HCT116 (cell line): ENCODE data around the gene MERTK.
"Not testable (repeated sequence)": the region's sequence is repeated elsewhere in the genome, so short reads cannot be mapped to it uniquely, and the experiment has no call there.

ENCODE experiments used
- CTCF ChIP-seq, 3 experiments: fragments of 200-600 bp in 1 of 3; sonication (generic) in 1 of 3; IDR thresholded peaks in 2 of 3; conservative IDR thresholded peaks in 1 of 3; 2 replicates each; pipeline ENCODE4 v1.5.1; 2012 to 2017; ENCODE audit warnings: low read depth in 2 of 3, low read length in 2 of 3, antibody characterized with exemption in 1 of 3, borderline replicate concordance in 1 of 3, control low read depth in 1 of 3, mild to moderate bottlenecking in 1 of 3, mixed read lengths in 1 of 3, mixed run types in 1 of 3, moderate library complexity in 1 of 3; ENCODE audit not compliant: insufficient read depth in 1 of 3
- POLR2A ChIP-seq: IDR thresholded peaks from 2 replicates; pipeline ENCODE4 v1.7.0; 2011; ENCODE audit warnings: borderline replicate concordance; ENCODE audit not compliant: insufficient read depth, insufficient read length; ENCODE audit errors: extremely low read depth

DNA sequence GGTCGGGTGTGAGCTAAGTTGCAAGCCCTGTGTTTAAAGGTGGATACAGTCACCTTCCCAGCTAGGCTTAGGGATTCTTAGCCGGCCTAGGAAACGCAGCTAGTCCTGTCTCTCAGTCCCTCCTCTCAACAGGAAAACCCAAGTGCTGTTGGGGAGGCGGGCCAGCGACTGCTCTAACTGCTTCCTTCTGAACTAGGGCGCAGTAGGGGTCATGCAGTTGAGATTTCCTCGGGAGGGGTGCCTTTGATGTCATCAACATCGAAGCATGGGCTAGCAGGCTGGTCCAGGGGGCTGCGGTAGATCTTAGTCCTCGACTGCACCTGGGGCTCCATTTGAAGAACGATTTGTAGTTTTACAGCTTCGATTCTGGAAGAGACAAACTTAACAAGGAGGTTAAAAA is 141.1 kb downstream of the MERTK start:
- TF ChIP-seq CTCF (IDR thresholded peaks at IDR 0.05 in 2 of 3, conservative IDR thresholded peaks at IDR 0.05 in 1 of 3; ENCODE audit: borderline replicate concordance in 1 of 3, insufficient read depth in 1 of 3, low read depth in 2 of 3, low read length in 2 of 3); POLR2A: not testable (repeated sequence)
